ENCODE data around the gene CDHR2. TPM values are rescaled to one million over a fixed set of nuclear protein-coding genes. Genes with fewer than 3 reads are reported as not detected.

The CDHR2 gene
- total RNA-seq, 1 donor from 2014 or later, result 1.6 TPM

- H3K4me1 Mint-ChIP-seq (ENCODE audit: low read depth), result peaks cover 1% of the 10 kb centered on the region
- no peaks in the 10 kb centered on the region for H3K9me3 Mint-ChIP-seq (ENCODE audit: low read depth)
- H3K36me3 Mint-ChIP-seq (ENCODE audit: insufficient read depth), result no peaks in the 10 kb centered on the region
- H3K27ac Mint-ChIP-seq, result no peak overlapping the region
- TF ChIP-seq CTCF (IDR thresholded peaks at IDR 0.05; ENCODE audit: unreplicated experiment), result peak; percentile 71
- H3K27me3 Mint-ChIP-seq, result peaks cover 6% of the 10 kb centered on the region
- H3K4me3 Mint-ChIP-seq (ENCODE audit: low read depth), result no peak overlapping the region
- DNase-seq (ENCODE audit: low spot score, unreplicated experiment), result peak; percentile 65
These were observed 29.3 kb downstream of the CDHR2 start for GRCh38 chr5:176578391-176578808.

GRCh38 chr5:176579323-176579722, 30.2 kb downstream of the CDHR2 start:
- H3K4me3 Mint-ChIP-seq (ENCODE audit: low read depth), result no peak overlapping the region
- no peaks in the 10 kb centered on the region for H3K36me3 Mint-ChIP-seq (ENCODE audit: insufficient read depth)
- no peak for TF ChIP-seq CTCF (IDR thresholded peaks at IDR 0.05; ENCODE audit: unreplicated experiment)
- H3K27me3 Mint-ChIP-seq, result peaks cover 6% of the 10 kb centered on the region
- H3K9me3 Mint-ChIP-seq (ENCODE audit: low read depth), result no peaks in the 10 kb centered on the region
- DNase-seq (ENCODE audit: low spot score, unreplicated experiment), result no peak
- H3K4me1 Mint-ChIP-seq (ENCODE audit: low read depth), result peaks cover 1% of the 10 kb centered on the region
- H3K27ac Mint-ChIP-seq, result no peak overlapping the region

- peaks cover 6% of the 10 kb centered on the region for H3K27me3 Mint-ChIP-seq
- H3K9me3 Mint-ChIP-seq (ENCODE audit: low read depth), result no peaks in the 10 kb centered on the region
- peaks cover 1% of the 10 kb centered on the region for H3K4me1 Mint-ChIP-seq (ENCODE audit: low read depth)
- no peak for TF ChIP-seq CTCF (IDR thresholded peaks at IDR 0.05; ENCODE audit: unreplicated experiment)
- H3K36me3 Mint-ChIP-seq (ENCODE audit: insufficient read depth), result peaks cover 1% of the 10 kb centered on the region
- H3K27ac Mint-ChIP-seq, result no peak overlapping the region
- H3K4me3 Mint-ChIP-seq (ENCODE audit: low read depth), result no peak overlapping the region
- DNase-seq (ENCODE audit: low spot score, unreplicated experiment), result no peak
These were observed 32.2 kb downstream of the CDHR2 start for GRCh38 chr5:176581361-176581760.

DNA sequence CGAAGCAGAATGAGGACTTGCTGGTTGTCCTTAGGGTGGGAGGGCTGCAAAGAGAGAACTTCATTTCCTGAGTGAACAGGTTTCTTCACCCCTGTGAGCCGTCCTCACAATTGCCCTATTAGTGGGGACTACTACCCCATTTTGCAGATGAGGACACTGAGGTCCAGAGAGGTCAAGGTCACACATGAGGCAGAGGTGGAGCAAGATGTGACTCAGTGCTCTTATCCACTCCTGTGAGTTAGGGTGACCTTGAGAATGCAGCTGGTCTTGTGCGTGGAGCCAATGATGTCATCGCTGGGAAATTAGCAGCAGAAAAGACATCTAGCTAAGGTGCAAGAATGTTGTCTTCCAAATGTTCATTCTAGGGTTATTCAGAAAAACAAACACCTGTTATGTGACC, 33.9 kb downstream of the CDHR2 start:
- H3K27ac Mint-ChIP-seq, result no peak overlapping the region
- peaks cover 1% of the 10 kb centered on the region for H3K36me3 Mint-ChIP-seq (ENCODE audit: insufficient read depth)
- no peak overlapping the region for H3K4me3 Mint-ChIP-seq (ENCODE audit: low read depth)
- H3K4me1 Mint-ChIP-seq (ENCODE audit: low read depth), result peaks cover 1% of the 10 kb centered on the region
- H3K27me3 Mint-ChIP-seq, result peaks cover 8% of the 10 kb centered on the region
- no peaks in the 10 kb centered on the region for H3K9me3 Mint-ChIP-seq (ENCODE audit: low read depth)
- no peak for TF ChIP-seq CTCF (IDR thresholded peaks at IDR 0.05; ENCODE audit: unreplicated experiment)
- DNase-seq (ENCODE audit: low spot score, unreplicated experiment), result no peak

DNA sequence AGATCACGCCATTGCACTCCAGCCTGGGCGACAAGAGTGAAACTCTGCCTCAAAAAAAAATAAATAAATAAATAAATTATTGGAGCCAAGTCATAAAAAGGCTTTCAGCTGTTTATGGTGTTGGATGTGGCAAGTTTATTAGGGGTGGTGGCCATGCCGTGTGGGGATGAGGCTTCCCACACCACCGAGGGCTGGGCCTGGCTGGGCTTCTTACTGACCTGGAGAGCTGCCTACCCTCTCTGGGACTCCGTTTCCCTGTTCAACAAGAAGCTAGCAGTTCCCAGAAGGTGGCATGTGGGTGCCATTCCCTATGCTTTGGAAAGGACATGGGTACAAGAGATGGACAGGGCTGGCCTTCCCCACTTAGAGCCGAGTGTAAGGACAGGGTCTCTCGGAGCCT, 38.3 kb downstream of the CDHR2 start:
- TF ChIP-seq CTCF (IDR thresholded peaks at IDR 0.05; ENCODE audit: unreplicated experiment), result no peak
- DNase-seq (ENCODE audit: low spot score, unreplicated experiment), result no peak
- H3K27ac Mint-ChIP-seq, result no peak overlapping the region
- no peaks in the 10 kb centered on the region for H3K9me3 Mint-ChIP-seq (ENCODE audit: low read depth)
- H3K36me3 Mint-ChIP-seq (ENCODE audit: insufficient read depth), result peaks cover 1% of the 10 kb centered on the region
- no peak overlapping the region for H3K4me3 Mint-ChIP-seq (ENCODE audit: low read depth)
- H3K27me3 Mint-ChIP-seq, result peaks cover 7% of the 10 kb centered on the region
- H3K4me1 Mint-ChIP-seq (ENCODE audit: low read depth), result no peaks in the 10 kb centered on the region
